Tibial nerve (tissue), 4 donors: ENCODE results near the gene IQCF2. TPM values are rescaled to one million over a fixed set of nuclear protein-coding genes. Genes with fewer than 3 reads are reported as not detected.

Experiments
- DNase-seq, 2 donors: peaks; one replicate each; pipeline ENCODE4 v3.0.0-alpha.2; 2019; ENCODE audit warnings: low spot score in 2 of 2
- H3K27ac ChIP-seq, 4 donors: fragments of 200-600 bp; sonication (generic) in 3 of 4; one replicate each; pipeline ENCODE4 v1.5.1; 2017 to 2019; ENCODE audit warnings: mild to moderate bottlenecking in 1 of 4
- H3K27me3 ChIP-seq, 2 donors: fragments of 200-600 bp; sonication (generic) in 1 of 2; one replicate each; pipeline versions ENCODE4 v1.5.1 to v1.6.0; 2017 to 2019
- H3K36me3 ChIP-seq, 3 donors: fragments of 200-600 bp; sonication (generic); one replicate each; pipeline ENCODE4 v1.5.1; 2018 to 2019
- H3K4me1 ChIP-seq, 4 donors: fragments of 200-600 bp; sonication (generic) in 3 of 4; one replicate each; pipeline ENCODE4 v1.5.1; 2017 to 2019
- H3K4me3 ChIP-seq, 4 donors: fragments of 200-600 bp; sonication (generic) in 3 of 4; one replicate each; pipeline ENCODE4 v1.5.1; 2017 to 2019; ENCODE audit warnings: mild to moderate bottlenecking in 1 of 4, moderate library complexity in 1 of 4
- H3K9me3 ChIP-seq, 4 donors: fragments of 200-600 bp; sonication (generic) in 3 of 4; one replicate each; pipeline ENCODE4 v1.5.1; 2017 to 2019
- CTCF ChIP-seq, 5 experiments: fragments of 200-600 bp in 3 of 5; fragments of 450-650 bp in 2 of 5; sonication (generic) in 3 of 5; IDR thresholded peaks; one replicate each; pipeline ENCODE4 v1.5.1; 2016 to 2019; ENCODE audit warnings: antibody characterized with exemption in 5 of 5, mild to moderate bottlenecking in 3 of 5, moderate library complexity in 2 of 5
- EP300 ChIP-seq, 2 donors: sonication (generic); formaldehyde crosslinking; IDR thresholded peaks; one replicate each; pipeline ENCODE4 v1.6.1; 2017; ENCODE audit warnings: antibody characterized with exemption in 2 of 2, mild to moderate bottlenecking in 1 of 2
- POLR2A ChIP-seq, 2 donors: fragments of 450-650 bp; IDR thresholded peaks; one replicate each; pipeline ENCODE4 v1.6.1; 2017; ENCODE audit warnings: antibody characterized with exemption in 2 of 2, mild to moderate bottlenecking in 2 of 2, moderate library complexity in 2 of 2
- WGBS, 2 donors: methylation state at CpG; one replicate each; pipeline ENCODE4 v1.1.5; 2018; 5-methylcytosine and 5-hydroxymethylcytosine counted together
- total RNA-seq, 4 donors: library from RNA; depleted of rRNA; stranded (reverse); fragments of >200 nt; gene quantifications; one replicate each; pipeline ENCODE4 v1.1.0, GENCODE V29; 2016

IQCF2 gene
- total RNA-seq, 4 donors from 2014 or later: not detected

DNA sequence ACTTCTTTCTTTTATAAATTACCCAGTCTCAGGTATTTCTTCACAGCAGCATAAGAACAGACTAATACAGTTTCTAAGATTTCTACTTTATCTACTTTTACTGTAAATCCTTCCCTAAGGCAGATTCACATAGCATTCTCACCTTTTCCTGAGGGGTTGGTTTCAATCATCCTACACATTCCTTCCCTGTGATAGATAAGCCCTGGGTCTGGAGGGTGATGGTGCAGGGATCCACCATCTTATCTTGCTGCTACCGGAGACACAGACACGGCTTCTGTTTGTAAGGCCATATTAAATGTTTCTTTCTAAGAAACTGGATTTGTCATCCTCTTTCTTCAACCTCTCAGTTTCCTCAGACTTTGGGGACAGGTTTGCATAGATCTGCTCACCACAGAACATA lies 7.9 kb downstream of the IQCF2 start:
- TF ChIP-seq POLR2A (IDR thresholded peaks at IDR 0.05): no peak
- no peak for TF ChIP-seq CTCF (IDR thresholded peaks at IDR 0.05)
- no peak for DNase-seq
- no peak overlapping the region for H3K27ac ChIP-seq
- 74 to 81% methylated on average over 2 of the region's 2 CpGs for WGBS, 2 donors
- no peaks in the 10 kb centered on the region for H3K9me3 ChIP-seq
- H3K4me1 ChIP-seq: no peaks in the 10 kb centered on the region
- no peak overlapping the region for H3K4me3 ChIP-seq
- no peaks in the 10 kb centered on the region for H3K36me3 ChIP-seq
- no peaks in the 10 kb centered on the region for H3K27me3 ChIP-seq

DNA sequence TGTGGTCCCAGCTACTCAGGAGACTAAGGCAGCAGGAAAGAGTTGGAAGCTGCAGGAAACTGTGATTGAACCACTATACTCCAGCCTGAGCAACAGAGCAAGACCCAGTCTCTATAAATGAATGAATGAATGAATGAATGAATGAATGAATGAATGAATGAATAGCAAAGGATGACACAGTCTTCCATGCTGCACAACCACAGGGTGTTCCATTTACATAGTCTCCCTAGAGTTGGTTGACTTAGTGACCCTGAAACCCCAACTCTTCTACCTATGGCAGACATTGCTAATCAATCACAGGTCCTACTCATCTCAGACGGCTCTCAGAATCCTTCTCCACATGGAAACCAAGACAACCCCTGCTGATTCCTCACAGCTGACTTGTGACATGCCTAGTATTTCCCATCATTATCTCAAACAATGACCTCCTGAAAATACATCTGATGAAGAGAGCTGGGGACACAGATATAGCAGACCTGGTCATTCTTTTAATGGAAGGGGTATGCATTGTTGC lies 11.9 kb downstream of the IQCF2 start:
- no peak for TF ChIP-seq POLR2A (IDR thresholded peaks at IDR 0.05)
- no peak for TF ChIP-seq EP300 (IDR thresholded peaks at IDR 0.05)
- no peak for TF ChIP-seq CTCF (IDR thresholded peaks at IDR 0.05)
- H3K27ac ChIP-seq: no peak overlapping the region
- H3K9me3 ChIP-seq: no peaks in the 10 kb centered on the region
- 48 to 50% methylated on average over 1 of the region's 1 CpG for WGBS, 2 donors
- no peaks in the 10 kb centered on the region for H3K4me1 ChIP-seq
- DNase-seq: no peak
- H3K27me3 ChIP-seq: no peaks in the 10 kb centered on the region
- no peaks in the 10 kb centered on the region for H3K36me3 ChIP-seq
- no peak overlapping the region for H3K4me3 ChIP-seq

- 93 to 95% methylated on average over 10 of the region's 10 CpGs for WGBS, 2 donors
- no peaks in the 10 kb centered on the region for H3K36me3 ChIP-seq
- no peak for TF ChIP-seq POLR2A (IDR thresholded peaks at IDR 0.05)
- no peak for TF ChIP-seq CTCF (IDR thresholded peaks at IDR 0.05)
- no peak for TF ChIP-seq EP300 (IDR thresholded peaks at IDR 0.05)
- no peaks in the 10 kb centered on the region for H3K9me3 ChIP-seq
- H3K4me3 ChIP-seq: no peak overlapping the region
- H3K4me1 ChIP-seq: no peaks in the 10 kb centered on the region
- DNase-seq: no peak
- no peaks in the 10 kb centered on the region for H3K27me3 ChIP-seq
- H3K27ac ChIP-seq: no peak overlapping the region
These were observed 12.5 kb downstream of the IQCF2 start for GRCh38 chr3:51873876-51874275.

DNA sequence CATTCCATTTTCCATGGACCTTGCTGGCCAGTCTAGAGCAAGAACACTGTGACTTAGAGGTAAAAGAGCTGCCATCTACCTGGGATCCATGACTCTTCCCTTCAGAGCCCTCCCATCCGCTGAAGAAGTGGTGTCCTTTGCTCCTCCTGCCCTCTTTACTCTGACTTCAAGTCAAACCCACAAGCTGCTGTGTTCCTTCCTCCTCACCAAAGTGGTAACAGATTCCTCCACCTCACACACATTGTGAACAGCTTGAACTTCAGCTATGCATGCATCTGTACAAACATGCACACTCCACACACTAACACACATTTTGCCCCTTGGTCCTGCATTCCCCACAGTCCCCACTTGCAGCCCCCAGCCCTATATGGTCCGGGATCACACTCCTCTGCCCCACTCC lies 13.0 kb downstream of the IQCF2 start:
- WGBS, 2 donors: 80 to 81% methylated on average over 2 of the region's 2 CpGs
- Histone ChIP-seq H3K4me1 (no peaks in the 10 kb centered on the region), H3K9me3 (peaks cover 0 to 2% (median 0%) of the 10 kb centered on the region in 4 donors), H3K36me3 (no peaks in the 10 kb centered on the region), H3K4me3 (no peak overlapping the region), H3K27ac (no peak overlapping the region), H3K27me3 (no peaks in the 10 kb centered on the region)
- DNase-seq: no peak
- TF ChIP-seq EP300 (IDR thresholded peaks at IDR 0.05) (no peak), CTCF (IDR thresholded peaks at IDR 0.05) (no peak), POLR2A (IDR thresholded peaks at IDR 0.05) (no peak)

- H3K27me3 ChIP-seq: no peaks in the 10 kb centered on the region
These were observed 13.5 kb downstream of the IQCF2 start for GRCh38 chr3:51874889-51875288.

More at GRCh38 chr3:51874889-51875288, 13.5 kb downstream of the IQCF2 start:
- Histone ChIP-seq H3K4me3 (no peak overlapping the region), H3K9me3 (peaks cover 0 to 7% (median 0%) of the 10 kb centered on the region in 4 donors), H3K27ac (no peak overlapping the region), H3K36me3 (no peaks in the 10 kb centered on the region), H3K4me1 (no peaks in the 10 kb centered on the region)
- WGBS, 2 donors: 54 to 55% methylated on average over 4 of the region's 4 CpGs
- TF ChIP-seq POLR2A (IDR thresholded peaks at IDR 0.05) (no peak), EP300 (IDR thresholded peaks at IDR 0.05) (no peak), CTCF (IDR thresholded peaks at IDR 0.05) (no peak)
- no peak for DNase-seq
